A549 (cell line): ENCODE measurements around the gene M6PR. TPM values are rescaled to one million over a fixed set of nuclear protein-coding genes. Genes with fewer than 3 reads are reported as not detected.
A peak's percentile ranks its signal among the peaks of the same experiment; 100 is the strongest.

Experiments
- ATAC-seq, 2 experiments: fragments of 200-7000 bp in 1 of 2; fragments of >200 bp in 1 of 2; cut with Nextera tagmentation in 1 of 2; cut with Tn5 transposase in 1 of 2; 3 replicates each; pipeline versions ENCODE4 v1.8.0 to v1.9.1; 2018 to 2020; ENCODE audit warnings: mild to moderate bottlenecking in 1 of 2, moderate library complexity in 1 of 2
- CTCF ChIA-PET: fragments of 300-600 bp; sonication (Branson Sonifier 250); formaldehyde crosslinking; extraction: SDS; loops from one replicate; lab custom pipeline; 2021; ENCODE audit warnings: antibody characterized with exemption, inconsistent platforms; lab: Yijun Ruan, JAX
- POLR2A ChIA-PET: fragments of 350-600 bp; formaldehyde crosslinking; extraction: SDS; loops from one replicate; lab custom pipeline; 2021; ENCODE audit warnings: antibody characterized with exemption, inconsistent platforms; lab: Yijun Ruan, JAX
- DNase-seq, 2 experiments: peaks; one replicate each; pipeline versions ENCODE4 v3.0.0 to v3.0.0-alpha.2; 2011 to 2016; ENCODE audit warnings: low read depth in 1 of 2, low spot score in 1 of 2
- FAIRE-seq: peaks from 2 replicates; lab custom pipeline; 2011; peaks lifted over from hg19 to GRCh38; lab: Jason Lieb, UNC
- H3K27ac ChIP-seq, 2 experiments: fragments of >200 bp; sonication (Bioruptor Twin); formaldehyde crosslinking; 3 replicates each; pipeline ENCODE4 v1.5.1; 2016 to 2017
- H3K4me1 ChIP-seq: fragments of >200 bp; sonication (Bioruptor Twin); formaldehyde crosslinking; 3 replicates; pipeline ENCODE4 v1.6.1; 2016
- H3K4me2 ChIP-seq: fragments of >200 bp; sonication (Bioruptor Twin); formaldehyde crosslinking; 3 replicates; pipeline ENCODE4 v1.6.1; 2016
- H3K4me3 ChIP-seq: fragments of >200 bp; sonication (Bioruptor Twin); formaldehyde crosslinking; 3 replicates; pipeline ENCODE4 v1.5.1; 2016
- H3K9me3 ChIP-seq: fragments of >200 bp; sonication (Bioruptor Twin); formaldehyde crosslinking; 3 replicates; pipeline ENCODE4 v1.6.1; 2016
- ATOH8 ChIP-seq: fragments of 250-450 bp; sonication (Bioruptor Pico); IDR thresholded peaks from 2 replicates; pipeline ENCODE4 v1.5.0; 2020; ENCODE audit warnings: low read depth, mild to moderate bottlenecking, moderate library complexity
- BCL3 ChIP-seq: fragments of >200 bp; sonication (Bioruptor Twin); formaldehyde crosslinking; IDR thresholded peaks from 3 replicates; pipeline ENCODE4 v1.6.1; 2016
- BHLHE40 ChIP-seq: IDR thresholded peaks from 2 replicates; pipeline ENCODE4 v1.6.1; 2012; ENCODE audit warnings: low read depth, low read length, inconsistent platforms
- CBX2 ChIP-seq: fragments of 200-600 bp; sonication (generic); IDR thresholded peaks from 2 replicates; pipeline ENCODE4 v1.6.1; 2016; ENCODE audit warnings: low read depth, mild to moderate bottlenecking, borderline replicate concordance
- CEBPB ChIP-seq, 2 experiments: fragments of >200 bp in 1 of 2; sonication (Bioruptor Twin) in 1 of 2; formaldehyde crosslinking in 1 of 2; IDR thresholded peaks; 2 replicates each; pipeline ENCODE4 v1.6.1; 2012 to 2016
- E2F6 ChIP-seq: IDR thresholded peaks from 2 replicates; pipeline ENCODE4 v1.6.1; 2012; ENCODE audit warnings: low read depth, borderline replicate concordance
- EP300 ChIP-seq, 2 experiments: fragments of >200 bp; sonication (Bioruptor Twin); formaldehyde crosslinking; IDR thresholded peaks; 2 replicates in 1 of 2; 3 replicates in 1 of 2; pipeline ENCODE4 v1.6.1; 2016 to 2017
- FOXS1 ChIP-seq: fragments of 250-450 bp; sonication (Bioruptor Pico); IDR thresholded peaks from 2 replicates; pipeline ENCODE4 v1.5.0; 2020; ENCODE audit warnings: mild to moderate bottlenecking, moderate library complexity
- GATA3 ChIP-seq: IDR thresholded peaks from 2 replicates; pipeline ENCODE4 v1.6.1; 2012; ENCODE audit warnings: borderline replicate concordance
- HDAC2 ChIP-seq: fragments of 200-600 bp; sonication (generic); IDR thresholded peaks from 2 replicates; pipeline ENCODE4 v1.6.1; 2016
- HMGXB4 ChIP-seq: fragments of 250-450 bp; sonication (Bioruptor Pico); IDR thresholded peaks from 2 replicates; pipeline ENCODE4 v1.5.0; 2021; ENCODE audit warnings: mild to moderate bottlenecking, moderate library complexity, borderline replicate concordance
- HOXA7 ChIP-seq: fragments of 250-450 bp; sonication (Bioruptor Pico); IDR thresholded peaks from 2 replicates; pipeline ENCODE4 v1.5.0; 2020; ENCODE audit warnings: mild to moderate bottlenecking, moderate library complexity
- JUN ChIP-seq, 2 experiments: fragments of >200 bp; sonication (Bioruptor Twin); formaldehyde crosslinking; IDR thresholded peaks; 2 replicates in 1 of 2; 3 replicates in 1 of 2; pipeline ENCODE4 v1.6.1; 2016 to 2017
- KDM1A ChIP-seq: fragments of 200-600 bp; sonication (generic); IDR thresholded peaks from 2 replicates; pipeline ENCODE4 v1.6.1; 2016; ENCODE audit warnings: low read depth, mild to moderate bottlenecking
- KDM5A ChIP-seq: fragments of 200-600 bp; sonication (generic); IDR thresholded peaks from 2 replicates; pipeline ENCODE4 v1.6.1; 2016; ENCODE audit warnings: antibody characterized with exemption, mild to moderate bottlenecking
- MYC ChIP-seq: IDR thresholded peaks from 2 replicates; pipeline ENCODE4 v1.6.1; 2012; ENCODE audit warnings: mild to moderate bottlenecking, inconsistent platforms, low read length, improper control_type of control experiment, borderline replicate concordance
- NFE2L2 ChIP-seq: fragments of 150-350 bp; conservative IDR thresholded peaks from 2 replicates; pipeline ENCODE4 v1.6.1; 2014; ENCODE audit warnings: low read length
- NR3C1 ChIP-seq: fragments of >200 bp; sonication (Bioruptor Twin); formaldehyde crosslinking; IDR thresholded peaks from 3 replicates; pipeline ENCODE4 v1.6.1; 2017
- PBX3 ChIP-seq: IDR thresholded peaks from 2 replicates; pipeline ENCODE4 v1.6.1; 2012
- PHF8 ChIP-seq: fragments of 200-600 bp; sonication (generic); IDR thresholded peaks from 2 replicates; pipeline ENCODE4 v1.6.1; 2016; ENCODE audit warnings: low read depth, mild to moderate bottlenecking, antibody characterized with exemption, moderate library complexity, borderline replicate concordance
- POLR2AphosphoS2 ChIP-seq: conservative IDR thresholded peaks from 2 replicates; pipeline ENCODE4 v1.6.1; 2012; ENCODE audit warnings: low read length, improper control_type of control experiment, inconsistent platforms
- RAD21 ChIP-seq, 2 experiments: fragments of >200 bp in 1 of 2; sonication (Bioruptor Twin) in 1 of 2; formaldehyde crosslinking in 1 of 2; IDR thresholded peaks in 1 of 2; conservative IDR thresholded peaks in 1 of 2; 2 replicates in 1 of 2; 3 replicates in 1 of 2; pipeline ENCODE4 v1.6.1; 2012 to 2018; ENCODE audit warnings: inconsistent platforms in 1 of 2
- RARB ChIP-seq: fragments of 250-450 bp; sonication (Bioruptor Pico); IDR thresholded peaks from 2 replicates; pipeline ENCODE4 v1.8.0; 2021; ENCODE audit warnings: mild to moderate bottlenecking, moderate library complexity
- RNF2 ChIP-seq: fragments of 200-600 bp; sonication (generic); IDR thresholded peaks from 2 replicates; pipeline ENCODE4 v1.6.1; 2016; ENCODE audit warnings: low read depth, mild to moderate bottlenecking, antibody characterized with exemption, moderate library complexity, borderline replicate concordance
- SREBF2 ChIP-seq: fragments of 450-650 bp; IDR thresholded peaks from 2 replicates; pipeline ENCODE4 v1.6.1; 2014; ENCODE audit warnings: mild to moderate bottlenecking, moderate library complexity
- TP53 ChIP-seq: fragments of 250-450 bp; sonication (Bioruptor Pico); IDR thresholded peaks from 2 replicates; pipeline ENCODE4 v1.5.0; 2021; ENCODE audit warnings: mild to moderate bottlenecking, moderate library complexity
- ZC3H11A ChIP-seq: fragments of 450-650 bp; IDR thresholded peaks from 2 replicates; pipeline ENCODE4 v1.6.1; 2014; ENCODE audit warnings: antibody characterized with exemption, mild to moderate bottlenecking
- ZNF302 ChIP-seq: fragments of 250-450 bp; sonication (Bioruptor Pico); IDR thresholded peaks from 2 replicates; pipeline ENCODE4 v1.9.0; 2021; ENCODE audit warnings: inconsistent platforms, mild to moderate bottlenecking, moderate library complexity
- ZSCAN20 ChIP-seq: fragments of 250-450 bp; sonication (Bioruptor Pico); IDR thresholded peaks from 2 replicates; pipeline ENCODE4 v1.8.0; 2022; ENCODE audit warnings: mild to moderate bottlenecking, moderate library complexity
- WGBS: methylation state at CpG from one replicate; pipeline ENCODE4 v1.1.6; 2017; ENCODE audit errors: missing lambda C conversion rate; 5-methylcytosine and 5-hydroxymethylcytosine counted together
- polyA plus RNA-seq, 4 experiments: library from polyadenylated mRNA; depleted of rRNA in 3 of 4; stranded (reverse); fragments of >200 nt; fragmentation: RNase III in 1 of 4; extraction: RNeasy Plus Mini Kit Qiagen cat#74134 plus additional on column Dnase treatment in 1 of 4; gene quantifications; 2 replicates in 3 of 4; 3 replicates in 1 of 4; pipeline ENCODE4 v1.2.3, GENCODE V29; 2011 to 2017

The M6PR gene
- polyA plus RNA-seq, 2 of the 4 experiments (the other 2 are of a cell fraction) = 162 to 187 TPM

- peak overlapping the region; percentile 46 for H3K4me2 ChIP-seq
- POLR2A ChIA-PET = no interaction called here
- no peak for ATAC-seq
- peaks cover 9% of the 10 kb centered on the region; the same call in 2 of the 3 replicates for H3K4me1 ChIP-seq
- H3K27ac ChIP-seq = no peak overlapping the region; a peak in 1 of 6 replicates
- TF ChIP-seq ZSCAN20 (no peak), JUN (IDR thresholded peaks at IDR 0.05) (no peak), ATOH8 (CRISPR knock-in tag) (no peak), PHF8 (no peak), TP53 (CRISPR knock-in tag) (no peak), PBX3 (no peak), EP300 (IDR thresholded peaks at IDR 0.05) (no peak), CBX2 (no peak), E2F6 (no peak), BCL3 (no peak), NFE2L2 (no peak), RAD21 (conservative IDR thresholded peaks at IDR 0.05 in 1 of 2, IDR thresholded peaks at IDR 0.05 in 1 of 2) (no peak), GATA3 (no peak), HOXA7 (no peak), ZC3H11A (no peak)
- WGBS = 15% methylated on average over 1 of the region's 1 CpG
- no peak for FAIRE-seq
- peaks cover 27% of the 10 kb centered on the region for H3K9me3 ChIP-seq
- DNase-seq = peak in 1 of 2 experiments; percentile 6
- CTCF ChIA-PET = interaction anchor here (1.0 kb wide), 1 partner anchor 79 kb away, joined by 3 read pairs; no protein-coding TSS in a partner anchor
- H3K4me3 ChIP-seq = no peak overlapping the region
These were observed 21.0 kb upstream of the M6PR start for GRCh38 chr12:8970432-8970831.

- Histone ChIP-seq H3K9me3 (peaks cover 27% of the 10 kb centered on the region), H3K4me2 (peak overlapping the region; percentile 46), H3K27ac (no peak overlapping the region; a peak in 1 of 6 replicates), H3K4me3 (no peak overlapping the region), H3K4me1 (peaks cover 9% of the 10 kb centered on the region; the same call in 2 of the 3 replicates)
- ATAC-seq (no peak), DNase-seq (peak in 1 of 2 experiments; percentile 11), FAIRE-seq (no peak)
- CTCF ChIA-PET = no interaction called here
- POLR2A ChIA-PET = interaction anchor here (1.5 kb wide), 1 partner anchor 20 kb away, joined by 3 read pairs; the partner anchor contains the start of gene M6PR
- WGBS = 10% methylated on average over 2 of the region's 2 CpGs
- TF ChIP-seq HOXA7 = no peak
- no peak for TF ChIP-seq MYC
- TF ChIP-seq RARB (CRISPR knock-in tag) = no peak
- no peak for TF ChIP-seq ZNF302 (CRISPR knock-in tag)
- no peak for TF ChIP-seq TP53 (CRISPR knock-in tag)
- TF ChIP-seq RNF2 = no peak
- TF ChIP-seq CEBPB (IDR thresholded peaks at IDR 0.05) = no peak
These were observed 20.5 kb upstream of the M6PR start for GRCh38 chr12:8969861-8970411.

GRCh38 chr12:8968761-8969160, 19.3 kb upstream of the M6PR start:
- Histone ChIP-seq H3K4me3 (no peak overlapping the region), H3K4me2 (no peak overlapping the region), H3K27ac (no peak overlapping the region), H3K4me1 (peaks cover 9% of the 10 kb centered on the region; the same call in 2 of the 3 replicates), H3K9me3 (peaks cover 27% of the 10 kb centered on the region)
- ChIA-PET CTCF (no interaction called here), POLR2A (interaction anchor here (1.5 kb wide), 1 partner anchor 19 kb away, joined by 3 read pairs; the partner anchor contains the start of gene M6PR)
- ATAC-seq (no peak), FAIRE-seq (no peak), DNase-seq (no peak)
- TF ChIP-seq SREBF2 (no peak), HMGXB4 (CRISPR knock-in tag) (no peak), HDAC2 (no peak), NR3C1 (no peak), RNF2 (no peak), KDM5A (no peak), BHLHE40 (no peak), POLR2AphosphoS2 (no peak), RARB (CRISPR knock-in tag) (no peak), KDM1A (no peak), BCL3 (no peak), FOXS1 (CRISPR knock-in tag) (no peak)
